ENCODE data around the gene MVP.

GRCh38 chr16:29777576-29778350 is 42.5 kb upstream of the MVP start, which contains the start of gene ZG16:
- TF ChIP-seq ISL1 (CRISPR knock-in tag; IDR thresholded peaks at IDR 0.05) (no peak), ARNTL (CRISPR knock-in tag; IDR thresholded peaks at IDR 0.05; ENCODE audit: borderline replicate concordance, low read depth) (no peak), BACH2 (CRISPR knock-in tag; IDR thresholded peaks at IDR 0.05; ENCODE audit: borderline replicate concordance) (no peak), OSR1 (CRISPR knock-in tag; IDR thresholded peaks at IDR 0.05) (no peak), ESRRG (CRISPR knock-in tag; IDR thresholded peaks at IDR 0.05) (no peak), ZNF8 (CRISPR knock-in tag; IDR thresholded peaks at IDR 0.05) (no peak), PATZ1 (CRISPR knock-in tag; IDR thresholded peaks at IDR 0.05; ENCODE audit: borderline replicate concordance) (no peak)

Measured in SK-N-SH treated with all-trans-retinoic acid at 6 μM for 48 hours (cell line).